ENCODE results near the gene LMNTD2.

DNA sequence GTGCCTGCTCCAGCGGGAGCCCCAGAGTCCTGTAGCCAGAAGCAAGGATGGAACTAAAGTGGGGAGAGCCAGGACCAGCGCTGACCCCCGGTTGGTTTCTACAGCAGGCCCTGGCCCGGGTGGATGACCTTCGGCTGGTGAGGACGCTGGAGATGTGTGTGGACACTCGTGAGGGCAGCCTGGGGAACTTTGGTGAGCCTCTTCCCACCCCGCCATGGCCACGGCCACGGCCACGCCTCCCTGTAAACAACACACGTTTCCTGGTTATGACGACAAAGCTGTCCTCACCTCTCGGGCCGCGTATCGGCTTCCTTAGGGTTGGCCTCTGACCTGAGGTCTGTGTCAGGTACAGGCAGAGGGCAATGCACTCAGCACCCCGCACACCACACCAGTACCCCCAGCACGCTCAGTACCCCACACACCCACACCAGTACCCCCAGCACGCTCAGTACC is 19.1 kb downstream of the LMNTD2 start:
- TF ChIP-seq EZH2 (IDR thresholded peaks at IDR 0.05) (no peak), POLR2AphosphoS5 (IDR thresholded peaks at IDR 0.05; ENCODE audit: borderline replicate concordance, low read depth, low read length) (no peak)
